Epithelial cell of proximal tubule (primary cell): ENCODE measurements around the gene POM121. TPM values are rescaled to one million over a fixed set of nuclear protein-coding genes. Genes with fewer than 3 reads are reported as not detected.
"Not testable (repeated sequence)": the region's sequence is repeated elsewhere in the genome, so short reads cannot be mapped to it uniquely, and the experiment has no call there.

ENCODE experiments used
- DNase-seq: peaks from one replicate; pipeline ENCODE4 v3.0.0-alpha.2; 2011; ENCODE audit warnings: low read depth
- H3K4me3 ChIP-seq: 2 replicates; pipeline ENCODE4 v1.5.1; 2011; ENCODE audit warnings: low read depth, mild to moderate bottlenecking, low read length
- total RNA-seq: library from RNA; depleted of rRNA; stranded (reverse); fragments of >200 nt; gene quantifications from 2 replicates; pipeline ENCODE4 v1.2.3, GENCODE V29; 2015

POM121 gene
- total RNA-seq, 1 donor from 2014 or later = 6.6 TPM

DNA sequence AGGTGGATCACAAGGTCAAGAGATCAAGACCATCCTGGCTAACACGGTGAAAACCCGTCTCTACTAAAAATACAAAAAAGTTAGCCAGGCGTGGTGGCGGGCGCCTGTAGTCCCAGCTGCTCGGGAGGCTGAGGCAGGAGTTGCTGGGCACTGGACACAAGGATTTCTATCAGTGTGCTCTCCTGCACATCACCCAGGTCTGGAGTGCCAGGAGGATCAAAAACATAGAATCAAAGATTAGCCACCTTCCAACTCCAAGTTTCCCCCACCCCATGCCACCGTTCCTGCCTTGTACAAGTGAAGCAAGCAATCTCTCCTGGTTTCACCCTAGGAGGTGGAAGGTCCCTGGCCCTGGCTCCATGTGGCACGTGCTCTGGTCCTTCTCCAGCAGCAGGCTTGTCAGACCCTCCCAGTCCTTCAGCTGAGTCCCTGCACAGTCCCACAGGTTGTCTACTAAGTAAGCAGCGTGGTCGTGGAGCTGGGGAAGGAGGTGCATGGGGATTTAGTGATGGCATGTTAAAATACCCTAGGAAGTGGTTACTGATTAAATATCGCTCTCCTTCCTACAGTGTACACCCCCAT, 73.1 kb downstream of the POM121 start:
- H3K4me3 ChIP-seq, DNase-seq: not testable (repeated sequence)

Other genes starting within 250 kb of the POM121 start
- 0.80 and 1.3 TPM in 2 replicates for gene TYW1B, start 96.9 kb upstream of the POM121 start, total RNA-seq
- gene TRIM74, start 44.4 kb downstream of the POM121 start, total RNA-seq = not detected in 2 replicates
- gene SPDYE8, start 104.7 kb downstream of the POM121 start, total RNA-seq = not detected in 2 replicates
- not detected in 2 replicates for gene SPDYE11, start 132.8 kb downstream of the POM121 start, total RNA-seq
- gene SPDYE9, start 160.9 kb downstream of the POM121 start, total RNA-seq = not detected in 2 replicates